Measurements from ENCODE around the gene DHRSX. TPM values are rescaled to one million over a fixed set of nuclear protein-coding genes. Genes with fewer than 3 reads are reported as not detected.
"Not testable (repeated sequence)": the region's sequence is repeated elsewhere in the genome, so short reads cannot be mapped to it uniquely, and the experiment has no call there.

Gene DHRSX
- total and polyA plus RNA-seq, 9 of the 15 experiments (the other 6 are each of a cell fraction or from before 2014, with no cell fraction given): 0.59 to 11.0 (median 6.2) TPM

- no peak for TF ChIP-seq ZNF253 (CRISPR knock-in tag; conservative IDR thresholded peaks at IDR 0.05)
Observed at GRCh38 chrX:2390754-2391153, 110.0 kb downstream of the DHRSX start (continued).

GRCh38 chrX:2389731-2390130 is 111.0 kb downstream of the DHRSX start:
- 82% methylated on average over 8 of the region's 15 CpGs for WGBS (ENCODE audit: insufficient coverage, low coverage, missing lambda C conversion rate)
- H3K9ac ChIP-seq (ENCODE audit: insufficient read depth in 1 of 2, low read depth in 2 of 2, low read length in 2 of 2); H2AFZ ChIP-seq (ENCODE audit: low read depth, low read length); FAIRE-seq; H3K9me1 ChIP-seq (ENCODE audit: control insufficient read depth, insufficient read depth, low read length); H3K4me3 ChIP-seq; intact Hi-C loops (cut with micrococcal nuclease); DNase-seq (ENCODE audit: extremely low read depth in 1 of 4, low spot score in 3 of 4); H3K4me1 ChIP-seq (replicated peaks in 1 of 2; ENCODE audit: control insufficient read depth in 2 of 2, insufficient read depth in 2 of 2, low read length in 2 of 2); in situ Hi-C loops (cut with MboI); H3K4me2 ChIP-seq (ENCODE audit: insufficient read depth, low read length); H3K9me3 ChIP-seq (replicated peaks; ENCODE audit: control insufficient read depth, insufficient read depth, low read depth, low read length); CTCF ChIA-PET (ENCODE audit: low intra/inter-chr PET ratio); BruUV-seq (replicated peaks); H3K36me3 ChIP-seq (ENCODE audit: control insufficient read depth, insufficient read depth, low read length); H3K79me2 ChIP-seq (ENCODE audit: control insufficient read depth, insufficient read depth, low read length); ATAC-seq; H3K27ac ChIP-seq (ENCODE audit: extremely low read depth, low read depth, low read length); POLR2A ChIA-PET; H3K27me3 ChIP-seq (ENCODE audit: control insufficient read depth in 2 of 2, insufficient read depth in 2 of 2, low read length in 2 of 2); H4K20me1 ChIP-seq (replicated peaks; ENCODE audit: control insufficient read depth, insufficient read depth, low read length): not testable (repeated sequence)

- in situ Hi-C loops (cut with MboI) (no loop called here), intact Hi-C loops (cut with micrococcal nuclease) (no loop called here)
- Histone ChIP-seq H3K9me3 (replicated peaks; ENCODE audit: control insufficient read depth, insufficient read depth, low read depth, low read length) (no peaks in the 10 kb centered on the region), H3K36me3 (ENCODE audit: control insufficient read depth, insufficient read depth, low read length) (peaks cover 4% of the 10 kb centered on the region; the same call in 2 of the 3 replicates), H3K9me1 (ENCODE audit: control insufficient read depth, insufficient read depth, low read length) (no peaks in the 10 kb centered on the region), H3K27me3 (ENCODE audit: control insufficient read depth in 2 of 2, insufficient read depth in 2 of 2, low read length in 2 of 2) (no peaks in the 10 kb centered on the region), H3K4me2 (ENCODE audit: insufficient read depth, low read length) (no peak overlapping the region), H3K4me1 (replicated peaks in 1 of 2; ENCODE audit: control insufficient read depth in 2 of 2, insufficient read depth in 2 of 2, low read length in 2 of 2) (peaks cover 0 to 4% of the 10 kb centered on the region in 2 experiments; a peak in 3 of 5 replicates), H3K27ac (ENCODE audit: extremely low read depth, low read depth, low read length) (no peak overlapping the region), H3K4me3 (no peak overlapping the region), H4K20me1 (replicated peaks; ENCODE audit: control insufficient read depth, insufficient read depth, low read length) (no peaks in the 10 kb centered on the region), H3K9ac (ENCODE audit: insufficient read depth in 1 of 2, low read depth in 2 of 2, low read length in 2 of 2) (peak overlapping the region in 1 of 2 experiments; percentile 52; a peak in 1 of 4 replicates), H2AFZ (ENCODE audit: low read depth, low read length) (no peak overlapping the region), H3K79me2 (ENCODE audit: control insufficient read depth, insufficient read depth, low read length) (no peaks in the 10 kb centered on the region)
- CTCF ChIA-PET (ENCODE audit: low intra/inter-chr PET ratio): no interaction called here
- WGBS (ENCODE audit: insufficient coverage, low coverage, missing lambda C conversion rate): 76% methylated on average over 4 of the region's 6 CpGs
- FAIRE-seq: no peak
- POLR2A ChIA-PET: no interaction called here
- BruUV-seq (replicated peaks): no TSS peak
- no peak for DNase-seq (ENCODE audit: extremely low read depth in 1 of 4, low spot score in 3 of 4)
- ATAC-seq: no peak
- no peak for TF ChIP-seq HCFC1 (IDR thresholded peaks at IDR 0.05; ENCODE audit: low read depth, low read length)
- TF ChIP-seq ARID1B (IDR thresholded peaks at IDR 0.05): no peak
- no peak for TF ChIP-seq BRCA1 (IDR thresholded peaks at IDR 0.05)
- no peak for TF ChIP-seq BRCA1 (CRISPR knock-in tag; IDR thresholded peaks at IDR 0.05)
- no peak for TF ChIP-seq PHF21A (IDR thresholded peaks at IDR 0.05; ENCODE audit: borderline replicate concordance, low read depth)
- no peak for TF ChIP-seq MCM7 (IDR thresholded peaks at IDR 0.05)
- TF ChIP-seq HNRNPK (IDR thresholded peaks at IDR 0.05; ENCODE audit: low read depth, low read length, poor library complexity, severe bottlenecking): no peak
- TF ChIP-seq MECOM (CRISPR knock-in tag; IDR thresholded peaks at IDR 0.05): no peak
- no peak for TF ChIP-seq ZBTB9 (CRISPR knock-in tag; IDR thresholded peaks at IDR 0.05)
- TF ChIP-seq NFATC3 (IDR thresholded peaks at IDR 0.05): no peak
- TF ChIP-seq RNF219 (CRISPR knock-in tag; IDR thresholded peaks at IDR 0.05): no peak
- no peak for TF ChIP-seq FIP1L1 (IDR thresholded peaks at IDR 0.05; ENCODE audit: low read depth, low read length, poor library complexity, severe bottlenecking)
- no peak for TF ChIP-seq ZNF274 (IDR thresholded peaks at IDR 0.05; ENCODE audit: borderline replicate concordance, low read depth, low read length)
Observed at GRCh38 chrX:2389324-2389723, 111.5 kb downstream of the DHRSX start.
